Choroid plexus epithelial cell (primary cell): ENCODE data around the gene RGS10.

ENCODE experiments used
- DNase-seq: peaks from one replicate; pipeline ENCODE4 v3.0.0-alpha.2; 2010; ENCODE audit warnings: low read depth
- H3K4me3 ChIP-seq: 2 replicates; pipeline ENCODE4 v1.5.1; 2011; ENCODE audit warnings: low read depth, mild to moderate bottlenecking, control low read depth, low read length, moderate library complexity
- CTCF ChIP-seq: conservative IDR thresholded peaks from 2 replicates; pipeline ENCODE4 v1.5.1; 2011; ENCODE audit warnings: low read depth, mild to moderate bottlenecking, control low read depth, inconsistent platforms, low read length, moderate library complexity

Gene RGS10

DNA sequence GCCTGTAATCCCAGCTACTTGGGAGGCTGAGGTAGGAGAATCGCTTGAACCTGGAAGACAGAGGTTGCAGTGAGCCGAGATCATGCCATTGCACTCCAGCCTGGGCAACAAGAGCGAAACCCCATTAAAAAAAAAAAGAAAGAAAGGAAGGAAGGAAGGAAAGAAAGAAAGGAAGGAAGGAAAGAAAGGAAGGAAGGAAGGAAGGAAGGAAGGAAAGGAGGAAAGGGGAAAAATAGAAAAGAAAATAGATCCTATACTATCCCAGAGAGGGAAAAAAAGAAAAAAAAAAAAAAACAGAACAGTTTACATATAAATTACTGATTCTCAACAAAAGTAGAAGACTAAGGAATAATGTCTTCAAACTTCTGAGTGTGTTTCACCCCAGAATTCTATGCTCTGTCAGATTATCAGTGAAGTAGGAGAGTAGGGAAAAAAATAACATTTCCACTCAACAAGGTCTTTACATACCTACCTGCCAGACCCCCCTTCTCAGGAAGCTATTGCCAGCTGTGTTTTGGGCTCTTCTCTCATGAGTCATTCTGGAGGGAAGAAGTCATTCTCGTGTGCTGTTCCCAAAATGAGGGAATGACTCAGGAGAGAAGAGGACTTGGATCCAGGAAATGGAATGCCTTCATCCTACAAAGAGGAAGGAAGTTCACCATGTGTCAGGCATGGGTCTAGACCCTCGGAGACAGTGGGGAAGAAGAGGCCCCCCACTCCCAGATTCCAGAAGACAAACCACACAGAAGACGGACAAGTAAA lies 20.9 kb downstream of the RGS10 start:
- peak; percentile 57 for DNase-seq
- TF ChIP-seq CTCF = no peak
- H3K4me3 ChIP-seq = no peak overlapping the region

- no peak for DNase-seq
- H3K4me3 ChIP-seq = no peak overlapping the region
- TF ChIP-seq CTCF = no peak
These were observed 22.2 kb downstream of the RGS10 start for GRCh38 chr10:119520283-119520682.

DNA sequence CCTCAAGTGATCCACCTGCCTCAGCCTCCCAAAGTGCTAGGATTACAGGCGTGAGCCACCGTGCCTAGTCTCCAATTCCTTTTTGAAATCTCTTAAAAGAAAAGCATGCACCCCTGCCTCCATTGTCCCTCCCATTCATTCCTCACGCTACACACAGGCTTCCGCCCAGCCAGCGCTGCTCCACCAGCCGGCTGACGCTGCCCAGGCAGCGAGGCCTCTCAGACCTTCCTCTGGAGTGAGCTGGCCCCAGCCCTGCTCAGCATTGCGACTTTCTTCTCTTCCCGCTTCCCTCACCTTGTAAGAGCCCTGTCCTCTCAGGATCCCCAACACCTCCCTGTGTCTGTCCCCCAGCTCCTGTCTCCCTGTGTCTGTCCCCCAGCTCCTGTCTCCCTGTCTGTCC lies 23.6 kb downstream of the RGS10 start:
- no peak for DNase-seq
- TF ChIP-seq CTCF = no peak
- no peak overlapping the region for H3K4me3 ChIP-seq

DNA sequence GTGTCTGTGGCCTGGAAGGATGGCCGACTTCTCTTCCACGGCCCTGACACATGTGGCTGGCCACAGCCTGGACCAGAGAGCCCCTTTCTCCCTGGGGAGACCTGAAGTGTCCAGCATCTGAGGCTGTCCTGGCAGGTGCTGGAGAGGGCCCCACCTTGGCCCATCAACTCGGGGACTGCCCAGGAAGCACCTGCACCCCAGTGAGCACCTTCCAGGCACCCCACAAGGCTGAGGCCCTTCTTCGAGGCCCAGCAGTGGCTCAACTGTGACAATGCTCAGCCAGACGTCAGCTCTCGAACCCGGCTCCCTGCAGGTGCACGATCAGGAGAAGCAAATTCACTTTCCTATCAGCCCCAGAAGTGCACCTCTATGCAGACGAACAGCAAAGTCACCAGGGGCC lies 24.3 kb downstream of the RGS10 start:
- H3K4me3 ChIP-seq = no peak overlapping the region
- DNase-seq = no peak
- TF ChIP-seq CTCF = no peak

DNA sequence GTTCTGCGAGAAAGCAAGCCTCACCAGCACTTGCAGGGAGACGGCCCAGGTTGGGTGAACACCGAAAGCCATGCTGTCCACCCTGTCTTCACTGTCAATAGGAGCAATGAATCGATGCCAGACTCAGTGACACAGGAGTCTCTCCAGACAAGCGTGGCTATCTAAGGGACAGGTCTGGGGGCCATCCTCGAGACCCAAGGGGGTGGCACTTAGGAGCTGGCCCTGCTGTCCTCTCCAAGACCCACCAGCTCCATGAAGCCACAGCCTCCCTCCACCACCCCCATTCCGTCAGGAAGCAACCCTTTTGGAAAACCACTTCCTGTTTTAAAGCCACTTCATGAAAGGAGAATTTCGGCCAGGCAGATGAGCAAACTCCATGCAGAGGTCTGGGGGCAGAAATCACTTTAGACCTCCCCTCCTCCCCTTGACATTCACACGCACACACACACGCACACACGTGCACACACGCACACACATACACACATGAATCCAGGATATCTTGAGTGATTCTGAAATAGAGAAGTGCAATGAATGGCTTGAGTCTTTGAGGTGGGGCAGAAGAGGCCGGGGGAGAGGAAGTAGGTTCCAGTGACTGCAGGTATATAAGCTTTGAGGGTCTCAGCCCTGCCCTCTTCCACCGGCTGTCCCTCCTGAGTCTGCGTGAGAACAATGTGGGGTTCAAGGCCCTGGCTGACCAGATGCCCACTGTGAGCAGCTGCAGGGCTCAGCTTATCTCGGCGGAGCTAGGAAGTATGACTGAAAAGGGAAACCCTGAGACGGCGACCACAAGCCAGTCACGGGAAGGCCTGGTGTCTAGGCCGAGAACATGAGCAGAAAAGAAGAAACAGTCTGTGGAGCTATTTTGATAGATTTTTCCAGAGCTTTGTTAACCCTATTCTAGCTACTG lies 25.0 kb downstream of the RGS10 start:
- no peak for TF ChIP-seq CTCF
- DNase-seq = peak; percentile 71

GRCh38 chr10:119516381-119517234 lies 25.9 kb downstream of the RGS10 start:
- peak; percentile 75 for DNase-seq
- no peak for TF ChIP-seq CTCF
- H3K4me3 ChIP-seq = peak overlapping the region; percentile 1

More for the DNA sequence above, 25.0 kb downstream of the RGS10 start:
- no peak overlapping the region for H3K4me3 ChIP-seq
